Skeletal muscle tissue (tissue), 4 donors: ENCODE data around the gene DCUN1D4. TPM values are rescaled to one million over a fixed set of nuclear protein-coding genes. Genes with fewer than 3 reads are reported as not detected.
A peak's percentile ranks its signal among the peaks of the same experiment; 100 is the strongest.

Source experiments
- H3K27ac ChIP-seq: one replicate; pipeline ENCODE4 v1.7.0; 2013; ENCODE audit warnings: mild to moderate bottlenecking, low read depth, low read length, inconsistent platforms
- H3K27me3 ChIP-seq, 3 donors: one replicate each; pipeline ENCODE4 v1.7.0; 2013; ENCODE audit warnings: low read length in 3 of 3; ENCODE audit not compliant: control insufficient read depth in 3 of 3, insufficient read depth in 3 of 3
- H3K36me3 ChIP-seq, 3 donors: one replicate each; pipeline ENCODE4 v1.7.0; 2013; ENCODE audit warnings: low read length in 3 of 3; ENCODE audit not compliant: control insufficient read depth in 3 of 3, insufficient read depth in 3 of 3
- H3K4me1 ChIP-seq, 3 donors: one replicate each; pipeline ENCODE4 v1.7.0; 2013; ENCODE audit warnings: low read length in 3 of 3, mild to moderate bottlenecking in 3 of 3; ENCODE audit not compliant: control insufficient read depth in 3 of 3, insufficient read depth in 3 of 3
- H3K4me3 ChIP-seq, 3 donors: one replicate each; pipeline ENCODE4 v1.7.0; 2013; ENCODE audit warnings: low read length in 3 of 3
- H3K9ac ChIP-seq, 3 donors: one replicate each; pipeline ENCODE4 v1.7.0; 2013; ENCODE audit warnings: low read length in 3 of 3, mild to moderate bottlenecking in 3 of 3, moderate library complexity in 2 of 3, low read depth in 1 of 3
- H3K9me3 ChIP-seq, 3 donors: one replicate each; pipeline ENCODE4 v1.7.0; 2013; ENCODE audit warnings: low read length in 3 of 3; ENCODE audit not compliant: control insufficient read depth in 3 of 3
- total RNA-seq: library from RNA; depleted of rRNA; stranded (reverse); fragments of >200 nt; gene quantifications from one replicate; pipeline ENCODE4 v1.2.3, GENCODE V29; 2014
- donor health status: Osteomylitis.

DCUN1D4 gene
- total RNA-seq, 1 donor from 2014 or later, result 28.2 TPM

DNA sequence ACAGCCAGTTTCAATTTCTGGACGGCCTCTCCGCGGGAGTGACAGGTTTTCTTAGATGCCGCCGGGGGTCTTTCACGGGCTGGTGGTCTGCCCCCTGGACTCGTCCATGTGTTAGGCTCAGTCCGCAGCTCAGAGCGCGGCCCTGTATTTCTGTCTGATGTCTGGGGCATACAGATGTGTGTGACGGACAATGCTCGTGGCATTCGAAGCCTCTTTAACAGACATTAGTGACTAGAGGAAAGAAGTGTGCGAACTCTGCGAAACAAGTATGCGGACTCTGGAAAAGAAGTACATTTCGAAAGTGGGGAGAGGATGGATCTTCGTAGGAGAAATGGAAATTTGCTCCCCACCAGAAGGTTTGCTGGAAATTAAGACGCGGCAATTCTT is 793 bp upstream of the DCUN1D4 start:
- peak overlapping the region; percentile 86 to 94 (median 87) for H3K4me3 ChIP-seq
- peaks cover 7 to 11% (median 8%) of the 10 kb centered on the region in 3 donors for H3K4me1 ChIP-seq
- no peaks in the 10 kb centered on the region for H3K36me3 ChIP-seq
- no peaks in the 10 kb centered on the region for H3K27me3 ChIP-seq
- H3K9me3 ChIP-seq, result no peaks in the 10 kb centered on the region
- peak overlapping the region; percentile 40 for H3K27ac ChIP-seq
- peak overlapping the region; percentile 60 to 88 (median 84) for H3K9ac ChIP-seq

DNA sequence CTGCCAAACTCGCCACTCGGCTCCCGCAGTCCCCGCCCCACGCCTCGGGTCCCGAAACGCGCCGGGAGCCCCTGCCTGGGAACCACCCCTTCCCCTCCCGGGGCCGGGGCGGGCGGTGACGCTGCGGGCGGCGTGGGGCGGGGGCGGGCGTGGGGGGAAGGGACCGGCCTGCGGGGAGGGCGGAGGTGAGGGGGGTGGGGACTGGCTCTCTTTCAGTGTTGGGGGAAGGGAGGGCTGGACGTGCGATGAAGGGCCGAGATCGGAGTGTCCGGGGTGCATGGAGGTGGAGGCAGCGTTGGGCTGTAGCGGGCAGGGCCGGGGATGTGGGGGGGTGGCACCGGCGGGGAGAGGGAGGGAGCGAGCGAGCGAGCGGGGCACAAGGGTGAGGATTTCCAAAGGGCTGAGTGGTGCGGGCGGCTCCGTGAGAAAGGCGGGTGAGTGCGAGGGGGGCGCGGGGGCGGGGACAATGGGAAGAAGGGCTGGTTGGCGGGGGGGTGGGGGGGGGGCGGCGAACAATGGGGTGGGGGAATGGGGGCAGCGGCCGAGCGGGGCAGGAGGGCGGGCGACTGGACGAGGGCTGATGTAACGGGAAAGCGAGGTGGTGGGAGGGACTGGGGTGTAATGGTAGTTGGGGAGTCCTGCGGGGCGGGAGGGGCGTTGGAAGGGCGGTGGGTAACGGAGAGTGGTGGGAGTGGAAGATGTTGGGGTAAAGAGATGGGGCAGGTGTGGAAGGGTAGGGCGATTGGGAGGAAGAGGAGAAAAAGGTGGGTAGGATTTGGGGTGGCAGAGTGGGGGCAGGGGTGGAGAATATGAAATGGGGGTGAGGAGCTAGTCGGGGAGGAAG is 578 bp downstream of the DCUN1D4 start:
- H3K36me3 ChIP-seq, result no peaks in the 10 kb centered on the region
- H3K9ac ChIP-seq, result peak overlapping the region; percentile 75 to 88 (median 87)
- no peaks in the 10 kb centered on the region for H3K27me3 ChIP-seq
- peak overlapping the region; percentile 74 to 88 (median 76) for H3K4me3 ChIP-seq
- no peaks in the 10 kb centered on the region for H3K9me3 ChIP-seq
- H3K4me1 ChIP-seq, result peaks cover 7 to 11% (median 8%) of the 10 kb centered on the region in 3 donors
- H3K27ac ChIP-seq, result peak overlapping the region; percentile 94

DNA sequence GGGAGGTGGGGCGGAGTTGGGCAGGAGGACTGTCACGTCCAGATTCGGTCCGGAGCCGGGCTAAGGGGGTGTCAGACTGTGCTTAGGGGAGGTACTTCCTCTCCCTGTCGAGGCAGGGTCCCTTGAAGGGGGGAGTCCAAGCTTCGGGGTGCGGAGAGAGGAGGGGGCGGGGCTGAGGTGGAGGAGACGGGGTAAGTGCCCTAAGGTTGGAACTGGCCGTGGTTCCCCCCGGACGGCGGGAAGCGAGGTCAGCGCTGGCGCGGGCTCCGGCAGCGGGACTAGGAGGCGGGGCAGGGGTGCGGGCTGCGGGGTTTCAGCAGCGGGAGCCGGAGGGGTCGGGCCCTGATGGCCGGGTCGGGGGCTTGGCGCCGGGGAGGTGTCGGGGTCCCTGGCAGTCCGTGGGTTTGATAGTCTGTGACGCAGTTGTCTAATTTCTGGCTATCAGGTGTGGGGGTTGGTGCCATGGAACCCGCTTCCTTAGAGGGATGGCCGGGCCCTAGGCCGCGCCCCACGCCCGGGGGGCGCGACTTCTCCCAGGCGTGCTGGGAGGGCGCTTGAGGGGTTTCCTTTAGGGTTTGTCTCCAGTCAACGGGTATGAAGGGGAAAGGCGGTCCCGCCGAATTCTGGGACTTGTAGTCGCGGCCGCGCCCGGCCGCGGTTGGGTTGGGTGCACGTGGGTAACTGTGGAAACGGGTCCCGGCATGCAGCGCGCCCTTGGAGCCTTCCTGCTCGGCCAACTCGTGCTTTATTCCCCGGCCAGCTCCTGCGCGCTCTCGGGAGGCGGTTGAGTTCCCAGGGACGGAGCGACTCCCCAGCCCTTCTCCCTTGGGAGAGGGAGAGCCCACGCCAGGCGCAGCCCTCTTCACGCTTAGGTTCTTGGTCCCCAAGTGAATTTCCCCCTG is 1.5 kb downstream of the DCUN1D4 start:
- Histone ChIP-seq H3K4me1 (peaks cover 10 to 13% (median 11%) of the 10 kb centered on the region in 3 donors), H3K27ac (peak overlapping the region; percentile 94), H3K9ac (peak overlapping the region; percentile 75 to 88 (median 87)), H3K4me3 (peak overlapping the region; percentile 74 to 88 (median 76)), H3K27me3 (no peaks in the 10 kb centered on the region), H3K9me3 (no peaks in the 10 kb centered on the region), H3K36me3 (peaks cover 0 to 2% (median 0%) of the 10 kb centered on the region in 3 donors)

DNA sequence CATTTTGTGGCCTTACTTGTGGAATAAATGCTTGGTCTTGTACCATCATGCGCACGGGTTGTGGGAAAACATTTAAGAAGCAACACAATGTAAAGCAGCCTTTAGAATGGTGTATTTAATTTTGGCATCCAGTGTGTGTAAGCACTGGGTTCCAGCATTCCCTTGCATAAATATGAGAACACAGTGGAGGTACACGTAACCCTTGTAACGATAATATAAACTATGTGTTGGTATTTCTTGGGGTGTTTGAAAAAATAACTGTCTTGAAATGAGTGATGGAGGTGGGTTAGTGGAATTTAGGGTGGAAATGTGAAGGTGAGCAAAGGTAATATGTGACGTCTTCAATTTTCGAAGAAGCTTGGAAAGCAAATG is 2.1 kb downstream of the DCUN1D4 start:
- H3K9me3 ChIP-seq, result no peaks in the 10 kb centered on the region
- peaks cover 11 to 18% (median 14%) of the 10 kb centered on the region in 3 donors for H3K4me1 ChIP-seq
- H3K27me3 ChIP-seq, result no peaks in the 10 kb centered on the region
- peak overlapping the region; percentile 94 for H3K27ac ChIP-seq
- H3K36me3 ChIP-seq, result peaks cover 0 to 2% (median 0%) of the 10 kb centered on the region in 3 donors
- peak overlapping the region; percentile 75 to 88 (median 87) for H3K9ac ChIP-seq
- peak overlapping the region; percentile 74 to 88 (median 76) for H3K4me3 ChIP-seq

DNA sequence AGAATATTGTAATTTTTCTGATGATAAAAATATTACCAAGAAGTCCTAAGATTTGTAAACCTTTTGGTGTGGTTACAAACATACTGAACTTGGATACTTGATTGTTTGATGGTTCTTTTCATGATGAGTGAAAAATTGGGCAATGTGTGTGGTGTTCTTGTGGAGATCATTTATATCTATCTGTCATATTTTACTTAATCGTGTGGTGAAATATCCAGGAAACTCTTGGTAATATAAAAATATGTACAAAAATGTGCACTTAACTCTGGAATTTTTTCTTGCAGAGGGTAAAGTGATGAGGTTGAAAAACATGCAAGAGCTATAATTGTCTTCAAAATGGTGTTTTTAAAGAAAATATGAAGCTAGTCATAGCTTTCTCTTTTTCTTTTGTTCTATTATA is 2.8 kb downstream of the DCUN1D4 start:
- H3K4me3 ChIP-seq, result no peak overlapping the region
- peaks cover 16 to 25% (median 17%) of the 10 kb centered on the region in 3 donors for H3K4me1 ChIP-seq
- H3K36me3 ChIP-seq, result peaks cover 0 to 2% (median 0%) of the 10 kb centered on the region in 3 donors
- H3K27me3 ChIP-seq, result no peaks in the 10 kb centered on the region
- no peak overlapping the region for H3K27ac ChIP-seq
- H3K9ac ChIP-seq, result peak overlapping the region in 1 of 3 donors; percentile 16
- no peaks in the 10 kb centered on the region for H3K9me3 ChIP-seq

DNA sequence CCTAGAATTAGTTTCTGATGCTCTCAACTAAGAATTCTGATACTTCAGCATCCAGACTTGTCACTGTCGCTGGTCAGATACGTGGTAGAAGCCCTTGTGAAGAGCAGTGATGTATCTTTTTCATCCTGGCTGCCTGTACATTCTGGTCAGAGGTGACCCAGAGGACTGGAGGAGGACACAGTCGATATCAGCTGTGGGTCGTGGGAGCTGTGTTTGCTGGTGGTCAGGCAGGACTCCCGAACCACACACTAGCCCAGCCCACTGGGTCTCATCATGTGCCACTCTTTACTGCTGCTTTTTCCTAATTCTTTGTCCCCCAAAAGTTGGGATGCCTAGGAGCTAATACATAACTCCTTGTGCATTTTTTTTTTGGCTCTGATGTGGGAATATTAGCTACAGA is 6.5 kb downstream of the DCUN1D4 start:
- Histone ChIP-seq H3K27me3 (no peaks in the 10 kb centered on the region), H3K4me3 (no peak overlapping the region), H3K36me3 (peaks cover 0 to 2% (median 0%) of the 10 kb centered on the region in 3 donors), H3K4me1 (peaks cover 31 to 52% (median 31%) of the 10 kb centered on the region in 3 donors), H3K9ac (no peak overlapping the region), H3K9me3 (no peaks in the 10 kb centered on the region), H3K27ac (no peak overlapping the region)

DNA sequence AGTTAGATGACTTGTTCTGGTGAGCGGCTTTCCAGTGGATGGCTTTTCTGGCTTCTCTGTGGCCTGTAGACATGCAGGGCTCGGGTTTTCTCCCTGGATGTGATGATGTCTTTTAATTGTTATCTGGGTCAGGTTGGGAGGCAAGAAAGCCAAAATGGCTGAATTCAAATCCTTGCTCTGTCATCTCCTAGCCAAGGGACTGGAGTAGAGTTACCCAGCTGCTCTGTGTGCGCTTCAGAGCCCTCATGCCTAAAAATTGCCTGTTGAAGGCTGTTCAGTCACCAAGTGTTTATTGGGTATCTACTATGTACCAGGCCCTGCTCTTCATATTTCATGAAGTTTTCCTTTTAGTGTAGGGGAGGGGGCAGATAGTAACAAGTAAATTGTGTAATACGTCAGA is 7.3 kb downstream of the DCUN1D4 start:
- no peak overlapping the region for H3K4me3 ChIP-seq
- no peak overlapping the region for H3K27ac ChIP-seq
- no peak overlapping the region for H3K9ac ChIP-seq
- H3K36me3 ChIP-seq, result peaks cover 0 to 2% (median 0%) of the 10 kb centered on the region in 3 donors
- H3K9me3 ChIP-seq, result no peaks in the 10 kb centered on the region
- H3K4me1 ChIP-seq, result peaks cover 25 to 49% (median 27%) of the 10 kb centered on the region in 3 donors
- no peaks in the 10 kb centered on the region for H3K27me3 ChIP-seq

DNA sequence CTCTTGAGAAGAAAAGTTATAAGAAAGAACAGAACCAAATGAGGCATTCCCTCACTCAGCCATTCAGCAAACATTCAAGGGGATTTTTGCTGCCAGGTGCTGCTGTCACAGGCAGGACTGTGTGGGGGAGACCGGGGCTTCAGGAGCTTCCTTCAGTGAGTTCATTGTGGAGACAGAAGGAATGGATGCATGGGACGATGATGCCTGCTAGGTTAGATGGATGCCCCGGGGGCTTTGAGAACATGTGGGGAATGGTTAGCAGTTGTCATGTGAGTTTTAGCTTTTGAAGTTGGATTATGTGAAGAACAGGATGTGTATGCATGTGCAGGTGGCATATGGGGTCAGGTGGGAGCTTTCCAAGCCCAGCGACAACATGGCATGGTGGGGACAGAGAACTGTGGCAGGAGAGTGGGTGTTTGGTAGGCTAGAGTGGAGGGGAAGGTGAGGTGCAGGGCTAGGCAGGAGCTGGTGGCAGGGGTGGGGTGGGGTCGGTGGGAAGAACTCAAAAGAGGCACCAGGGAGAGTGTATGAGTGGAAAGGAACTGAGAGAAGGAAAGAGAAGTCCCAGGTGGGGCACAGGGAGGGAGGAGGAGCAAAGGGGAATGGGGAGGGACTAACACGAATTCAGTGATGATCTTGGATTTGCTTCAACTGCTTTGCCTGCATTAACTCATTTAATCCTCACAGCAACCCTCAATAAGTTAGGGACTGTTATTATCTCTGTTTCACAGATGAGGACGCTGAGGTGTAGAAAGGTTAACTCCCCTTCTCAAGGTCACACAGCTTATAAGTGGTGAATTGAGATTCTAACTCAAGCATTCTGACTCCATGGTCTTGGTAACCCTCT is 8.4 kb downstream of the DCUN1D4 start:
- no peak overlapping the region for H3K27ac ChIP-seq
- H3K27me3 ChIP-seq, result no peaks in the 10 kb centered on the region
- H3K36me3 ChIP-seq, result peaks cover 0 to 2% (median 0%) of the 10 kb centered on the region in 3 donors
- no peaks in the 10 kb centered on the region for H3K9me3 ChIP-seq
- no peak overlapping the region for H3K4me3 ChIP-seq
- no peak overlapping the region for H3K9ac ChIP-seq
- peaks cover 30 to 54% (median 34%) of the 10 kb centered on the region in 3 donors for H3K4me1 ChIP-seq

DNA sequence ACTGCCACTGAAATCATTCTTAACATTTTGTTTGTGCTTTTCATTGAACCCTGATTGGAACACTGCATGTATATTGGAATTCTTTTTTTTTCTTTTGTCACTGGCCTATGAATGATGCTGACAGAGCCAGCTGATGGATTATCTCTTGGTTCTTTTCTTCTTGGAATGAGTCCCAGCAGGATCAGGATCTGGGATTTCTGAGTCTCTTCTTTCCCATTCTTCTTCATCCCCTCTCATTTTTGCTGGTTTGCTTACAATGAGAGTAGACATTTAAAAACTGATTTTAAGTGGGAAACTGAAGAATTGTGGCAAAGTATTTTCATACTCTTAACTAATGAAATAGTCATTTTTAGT is 9.0 kb downstream of the DCUN1D4 start:
- Histone ChIP-seq H3K27ac (no peak overlapping the region), H3K4me3 (no peak overlapping the region), H3K27me3 (no peaks in the 10 kb centered on the region), H3K9ac (no peak overlapping the region), H3K36me3 (peaks cover 0 to 2% (median 0%) of the 10 kb centered on the region in 3 donors), H3K4me1 (peaks cover 34 to 59% (median 38%) of the 10 kb centered on the region in 3 donors), H3K9me3 (no peaks in the 10 kb centered on the region)
